Activated T-cell treated with anti-CD3 and anti-CD28 coated beads, Interleukin-2, amount 50 U/mL, for 72 hours (primary cell): Measurements from ENCODE around the gene PTPN13. TPM values are rescaled to one million over a fixed set of nuclear protein-coding genes. Genes with fewer than 3 reads are reported as not detected.

Source experiments
- ATAC-seq, 2 donors: fragments of 150-1000 bp; cut with Tn5 transposase; replicated peaks in 1 of 2; 2 replicates each; pipeline ENCODE4 v1.10.0; 2021; ENCODE audit warnings: moderate library complexity in 2 of 2, mild to moderate bottlenecking in 1 of 2
- DNase-seq, 2 donors: peaks; one replicate each; pipeline ENCODE4 v3.0.0; 2021 to 2022; ENCODE audit warnings: mixed read lengths in 1 of 2
- H3K27ac Mint-ChIP-seq: one replicate; pipeline ENCODE4 v1.8.0; 2022; ENCODE audit warnings: mild to moderate bottlenecking, moderate library complexity, mixed read lengths
- H3K27me3 Mint-ChIP-seq: one replicate; pipeline ENCODE4 v1.8.0; 2022; ENCODE audit warnings: low read depth, mixed read lengths
- H3K36me3 Mint-ChIP-seq, 2 donors: one replicate each; pipeline ENCODE4 v1.8.0; 2022; ENCODE audit warnings: mixed read lengths in 2 of 2, mild to moderate bottlenecking in 1 of 2; ENCODE audit not compliant: insufficient read depth in 2 of 2
- H3K4me1 Mint-ChIP-seq: one replicate; pipeline ENCODE4 v1.8.0; 2022; ENCODE audit warnings: low read depth, mixed read lengths
- H3K4me3 Mint-ChIP-seq, 2 donors: one replicate each; pipeline ENCODE4 v1.8.0; 2022; ENCODE audit warnings: mild to moderate bottlenecking in 2 of 2, mixed read lengths in 2 of 2, moderate library complexity in 2 of 2
- H3K9me3 Mint-ChIP-seq, 2 donors: one replicate each; pipeline ENCODE4 v1.8.0; 2022; ENCODE audit warnings: mixed read lengths in 2 of 2
- total RNA-seq, 2 donors: library from RNA; stranded (reverse); gene quantifications; one replicate each; pipeline ENCODE4 v1.2.3, GENCODE V29; 2022

PTPN13 gene
- total RNA-seq, 2 donors from 2014 or later: 2.4 to 7.8 TPM

DNA sequence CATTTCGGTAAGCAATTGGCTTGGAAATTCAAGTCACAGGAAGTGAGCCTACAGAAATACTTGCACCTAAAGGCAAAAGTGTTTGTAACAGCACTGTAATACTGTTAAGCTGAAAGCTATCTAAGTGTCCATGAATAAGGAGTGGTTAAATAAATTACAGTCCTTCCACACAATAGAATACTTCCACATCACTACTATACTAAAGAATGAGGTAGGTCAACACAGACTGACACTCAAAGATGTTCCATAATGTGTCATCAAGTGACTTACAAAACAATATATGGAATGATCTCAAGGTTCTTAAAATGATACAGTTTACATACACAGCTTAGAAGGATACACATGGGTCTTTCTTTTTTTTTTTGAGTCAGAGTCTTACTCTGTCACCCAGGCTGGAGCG lies 228.0 kb downstream of the PTPN13 start:
- Mint-ChIP-seq H3K36me3 (no peaks in the 10 kb centered on the region), H3K27ac (no peak overlapping the region), H3K4me1 (no peaks in the 10 kb centered on the region), H3K9me3 (no peaks in the 10 kb centered on the region), H3K27me3 (no peaks in the 10 kb centered on the region), H3K4me3 (no peak overlapping the region)
- ATAC-seq (no peak), DNase-seq (no peak)

DNA sequence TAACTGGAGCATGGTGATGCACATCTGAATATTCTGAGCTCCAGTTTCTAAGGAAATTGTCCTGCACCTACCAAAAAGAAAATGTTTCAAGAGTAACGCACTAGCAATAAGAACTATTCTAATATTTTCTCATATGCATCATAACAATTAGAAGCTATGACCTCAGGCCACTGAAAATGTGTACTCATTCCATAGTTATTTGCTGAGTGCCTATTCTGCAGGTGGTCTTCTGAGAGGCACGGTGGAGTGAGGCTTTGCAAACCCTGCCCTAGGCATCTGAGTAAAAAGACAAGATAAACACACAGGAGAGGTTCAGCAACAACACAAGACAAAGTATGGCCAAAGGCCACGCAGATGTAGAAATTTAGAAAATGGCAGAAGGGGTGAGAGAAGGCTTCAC lies 231.4 kb downstream of the PTPN13 start:
- no peaks in the 10 kb centered on the region for H3K36me3 Mint-ChIP-seq
- peaks cover 6% of the 10 kb centered on the region for H3K27me3 Mint-ChIP-seq
- H3K9me3 Mint-ChIP-seq: no peaks in the 10 kb centered on the region
- DNase-seq (no peak), ATAC-seq (no peak)
- no peak overlapping the region for H3K27ac Mint-ChIP-seq
- no peaks in the 10 kb centered on the region for H3K4me1 Mint-ChIP-seq
- H3K4me3 Mint-ChIP-seq: no peak overlapping the region

DNA sequence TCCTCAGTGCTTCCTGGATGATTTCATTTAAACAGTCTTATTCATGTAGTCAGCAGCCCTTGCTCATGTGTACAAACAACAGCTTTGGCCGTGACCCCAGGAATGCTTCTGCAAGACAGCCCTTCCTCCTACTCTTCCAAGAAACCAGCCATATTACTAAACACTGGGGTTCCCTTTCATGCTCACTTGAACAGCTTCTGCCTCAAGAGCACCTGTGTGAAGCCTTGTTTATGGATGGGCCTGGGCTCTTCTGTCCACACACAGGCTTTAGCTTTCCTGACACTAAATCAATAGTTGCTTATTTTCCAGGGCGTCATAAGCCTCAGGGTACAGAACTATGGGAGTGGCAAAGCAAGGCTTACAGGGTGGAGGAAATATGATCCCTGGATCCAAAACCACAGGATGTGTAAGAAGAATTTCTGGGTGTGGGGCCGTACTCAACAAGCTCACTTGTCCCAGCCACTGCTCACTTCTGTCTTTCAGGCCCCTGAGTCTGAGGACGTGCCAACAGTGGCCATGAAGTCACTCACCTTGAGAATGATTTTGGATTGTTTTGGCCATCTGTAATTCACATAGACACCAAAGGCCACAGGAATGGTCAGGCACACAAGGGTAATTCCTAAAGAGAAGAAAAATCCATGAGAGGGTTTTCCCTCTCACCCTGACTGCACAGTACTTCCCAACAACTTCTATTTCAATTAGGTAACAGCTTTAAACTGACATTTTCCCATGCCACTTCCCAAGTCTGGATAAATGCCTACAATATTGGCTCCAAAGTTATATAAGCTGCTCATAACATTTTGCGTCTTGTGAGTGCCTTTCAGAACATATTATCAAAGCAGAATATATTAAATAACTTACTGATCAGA lies 237.4 kb downstream of the PTPN13 start:
- no peaks in the 10 kb centered on the region for H3K4me1 Mint-ChIP-seq
- H3K27me3 Mint-ChIP-seq: peaks cover 12% of the 10 kb centered on the region
- ATAC-seq (no peak), DNase-seq (no peak)
- no peak overlapping the region for H3K27ac Mint-ChIP-seq
- no peak overlapping the region for H3K4me3 Mint-ChIP-seq
- H3K9me3 Mint-ChIP-seq: no peaks in the 10 kb centered on the region
- no peaks in the 10 kb centered on the region for H3K36me3 Mint-ChIP-seq

DNA sequence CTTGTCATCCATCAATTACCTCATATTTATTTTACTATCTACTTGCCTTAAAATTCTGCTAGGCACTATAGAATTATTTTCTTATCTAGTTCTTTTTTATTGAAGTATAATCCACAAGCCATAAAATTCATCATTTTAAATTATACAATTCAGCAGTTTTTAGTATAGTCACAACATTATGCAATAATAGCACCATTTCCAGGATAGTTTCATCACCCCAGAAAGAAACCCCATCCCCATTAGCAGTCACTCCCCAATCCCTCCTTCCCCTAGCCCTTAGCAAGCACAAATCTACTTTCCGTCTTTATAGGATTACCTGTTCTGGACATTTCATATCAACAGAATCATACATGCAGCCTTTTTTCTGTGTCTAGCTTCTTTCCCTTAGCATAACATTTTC lies 239.5 kb downstream of the PTPN13 start:
- peaks cover 11% of the 10 kb centered on the region for H3K27me3 Mint-ChIP-seq
- H3K36me3 Mint-ChIP-seq: no peaks in the 10 kb centered on the region
- no peak for ATAC-seq
- DNase-seq: no peak
- H3K9me3 Mint-ChIP-seq: no peaks in the 10 kb centered on the region
- no peak overlapping the region for H3K27ac Mint-ChIP-seq
- H3K4me3 Mint-ChIP-seq: no peak overlapping the region
- H3K4me1 Mint-ChIP-seq: no peaks in the 10 kb centered on the region

DNA sequence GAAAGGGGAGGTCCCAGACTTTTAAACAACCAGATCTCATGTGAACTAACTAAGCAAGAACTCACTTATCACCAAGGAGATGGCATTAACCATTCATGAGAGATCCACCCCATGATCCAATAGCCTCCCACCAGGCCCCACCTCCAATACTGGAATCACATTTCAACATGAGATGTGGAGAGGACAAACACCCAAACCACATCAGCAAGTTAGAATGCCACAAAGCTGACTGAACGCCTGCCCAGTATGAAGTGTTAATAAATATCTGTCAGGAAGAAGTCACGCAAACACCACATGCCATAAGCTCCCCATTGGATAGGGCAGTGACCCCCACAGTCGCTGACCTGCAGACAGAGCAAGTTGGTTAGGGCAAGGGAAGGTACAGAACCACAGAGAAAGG lies 240.8 kb downstream of the PTPN13 start:
- no peaks in the 10 kb centered on the region for H3K9me3 Mint-ChIP-seq
- no peaks in the 10 kb centered on the region for H3K36me3 Mint-ChIP-seq
- no peak overlapping the region for H3K27ac Mint-ChIP-seq
- ATAC-seq: no peak
- peaks cover 7% of the 10 kb centered on the region for H3K27me3 Mint-ChIP-seq
- no peak overlapping the region for H3K4me3 Mint-ChIP-seq
- DNase-seq: no peak
- H3K4me1 Mint-ChIP-seq: no peaks in the 10 kb centered on the region

DNA sequence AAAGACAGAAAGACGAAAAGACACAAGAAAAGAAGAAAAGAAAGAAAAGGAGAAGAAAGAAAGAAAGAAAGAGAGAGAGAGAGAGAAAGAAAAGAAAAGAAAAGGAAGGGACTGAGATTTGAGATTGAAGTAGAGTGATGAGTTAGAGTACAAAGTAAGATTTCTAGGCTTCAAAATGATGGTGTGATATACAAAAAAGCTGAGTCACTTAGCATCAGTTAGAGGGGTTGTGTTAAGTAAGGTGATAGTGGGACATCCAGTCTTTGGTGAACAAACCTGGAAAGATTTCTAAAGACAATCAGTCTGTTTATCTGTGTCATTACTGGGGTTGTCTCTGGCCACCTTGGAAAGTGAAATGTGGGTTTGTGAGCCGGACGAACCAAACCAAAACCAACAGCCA lies 241.6 kb downstream of the PTPN13 start:
- no peaks in the 10 kb centered on the region for H3K9me3 Mint-ChIP-seq

DNA sequence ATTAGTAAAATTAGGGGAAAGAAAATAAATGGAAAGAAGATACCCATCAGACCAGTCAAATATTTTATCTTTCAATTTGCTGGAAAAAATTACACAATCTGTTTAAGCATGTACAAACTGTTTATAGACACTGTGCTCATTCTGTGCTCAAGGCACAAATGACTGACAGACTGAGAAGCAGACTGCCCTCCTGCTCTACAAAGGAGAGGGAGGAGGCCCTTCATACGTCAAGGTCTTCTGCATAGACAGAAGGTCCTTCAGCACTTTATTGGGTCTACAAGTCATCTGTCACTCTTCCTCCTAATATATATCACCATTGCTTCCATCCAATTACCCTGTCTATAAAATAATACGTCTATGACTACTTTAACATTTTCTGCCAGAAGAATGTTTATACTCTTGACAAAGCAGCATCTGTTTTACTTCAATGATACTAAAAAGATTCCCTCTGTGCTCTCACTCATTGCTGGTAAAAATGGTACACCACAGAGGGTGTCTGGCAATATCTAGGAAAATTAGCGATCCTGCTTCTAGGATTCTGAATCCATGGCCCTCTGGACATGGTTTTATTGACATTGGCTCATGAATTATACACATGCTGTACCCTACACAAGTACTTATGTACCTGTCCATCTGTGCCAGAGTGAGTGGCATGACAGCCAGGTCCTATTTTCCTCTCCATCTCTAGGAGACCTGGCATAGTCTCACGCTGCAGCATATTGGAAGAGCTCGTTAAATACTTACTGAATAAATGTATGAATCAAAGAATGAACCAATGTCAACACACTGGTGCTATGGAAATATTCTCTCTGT lies 243.8 kb downstream of the PTPN13 start:
- Mint-ChIP-seq H3K4me3 (no peak overlapping the region), H3K27ac (no peak overlapping the region), H3K9me3 (no peaks in the 10 kb centered on the region), H3K4me1 (no peaks in the 10 kb centered on the region), H3K27me3 (peaks cover 7% of the 10 kb centered on the region), H3K36me3 (no peaks in the 10 kb centered on the region)
- DNase-seq (no peak), ATAC-seq (no peak)

More for the DNA sequence above, 241.6 kb downstream of the PTPN13 start:
- DNase-seq (no peak), ATAC-seq (no peak)
- peaks cover 7% of the 10 kb centered on the region for H3K27me3 Mint-ChIP-seq
- no peaks in the 10 kb centered on the region for H3K36me3 Mint-ChIP-seq
- H3K4me1 Mint-ChIP-seq: no peaks in the 10 kb centered on the region
- H3K4me3 Mint-ChIP-seq: no peak overlapping the region
- H3K27ac Mint-ChIP-seq: no peak overlapping the region

DNA sequence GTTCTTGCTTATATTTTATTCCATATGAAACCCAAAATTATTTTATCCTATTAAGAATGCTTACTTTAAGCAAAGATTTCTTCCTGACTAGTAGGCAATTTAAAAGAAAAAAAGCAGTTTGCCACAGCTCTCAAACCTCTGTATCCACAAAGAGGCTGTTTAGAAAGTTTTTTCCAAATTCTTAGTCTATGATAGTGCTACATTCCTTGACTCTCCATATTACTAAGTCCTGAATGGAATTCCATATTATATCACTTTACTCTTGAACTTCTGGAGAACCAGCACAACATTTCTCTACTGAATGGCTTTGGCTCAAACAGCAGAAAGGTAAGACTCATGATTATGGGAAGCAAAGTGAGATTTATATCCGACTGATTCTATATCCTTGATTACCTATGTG lies 246.7 kb downstream of the PTPN13 start:
- no peak overlapping the region for H3K27ac Mint-ChIP-seq
- no peak overlapping the region for H3K4me3 Mint-ChIP-seq
- no peaks in the 10 kb centered on the region for H3K9me3 Mint-ChIP-seq
- no peaks in the 10 kb centered on the region for H3K4me1 Mint-ChIP-seq
- ATAC-seq: no peak
- DNase-seq: no peak
- no peaks in the 10 kb centered on the region for H3K36me3 Mint-ChIP-seq
- H3K27me3 Mint-ChIP-seq: peaks cover 9% of the 10 kb centered on the region

DNA sequence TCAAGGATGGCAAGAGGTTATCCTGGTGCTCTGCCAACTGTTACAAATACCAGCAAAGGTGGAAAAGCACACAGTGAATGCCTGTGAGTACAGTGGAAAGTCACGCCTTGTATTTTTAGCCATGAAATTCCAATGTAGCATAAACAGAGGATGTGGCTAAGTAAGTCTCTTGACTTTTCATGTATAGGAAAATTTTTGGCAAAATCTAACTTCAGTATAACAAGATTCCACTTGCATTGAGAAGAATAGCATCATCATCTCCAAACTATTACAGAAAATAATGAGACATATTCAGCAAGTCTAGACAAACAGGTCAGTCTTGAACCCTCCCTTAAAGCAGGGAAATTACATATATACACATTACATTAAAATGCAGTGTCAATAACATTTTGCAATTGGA lies 247.2 kb downstream of the PTPN13 start:
- Mint-ChIP-seq H3K36me3 (no peaks in the 10 kb centered on the region), H3K4me1 (no peaks in the 10 kb centered on the region), H3K9me3 (no peaks in the 10 kb centered on the region), H3K27ac (no peak overlapping the region), H3K4me3 (no peak overlapping the region), H3K27me3 (peaks cover 9% of the 10 kb centered on the region)
- no peak for ATAC-seq
- no peak for DNase-seq

DNA sequence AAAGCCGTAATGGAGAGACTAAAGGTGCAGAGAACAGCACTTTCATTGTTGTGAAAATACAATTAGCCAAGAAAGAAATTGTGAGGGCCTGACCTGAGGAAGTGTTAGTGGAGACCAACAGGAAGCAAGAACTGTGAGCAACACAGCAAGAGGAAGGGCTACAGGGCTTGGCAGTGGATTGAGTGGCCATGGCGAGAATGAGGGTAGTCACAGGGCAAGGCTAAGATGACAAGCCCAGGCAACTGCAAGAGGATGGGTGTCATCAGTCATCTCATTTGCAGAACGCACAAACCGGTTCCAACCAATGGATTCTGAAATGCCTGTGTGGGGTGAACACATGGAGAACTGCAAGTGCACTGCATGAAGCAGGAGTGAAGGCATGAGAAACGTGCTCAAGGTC lies 251.5 kb downstream of the PTPN13 start:
- Mint-ChIP-seq H3K4me3 (no peak overlapping the region), H3K27ac (no peak overlapping the region), H3K27me3 (peaks cover 9% of the 10 kb centered on the region), H3K36me3 (no peaks in the 10 kb centered on the region), H3K9me3 (no peaks in the 10 kb centered on the region), H3K4me1 (no peaks in the 10 kb centered on the region)
- ATAC-seq (no peak), DNase-seq (no peak)

DNA sequence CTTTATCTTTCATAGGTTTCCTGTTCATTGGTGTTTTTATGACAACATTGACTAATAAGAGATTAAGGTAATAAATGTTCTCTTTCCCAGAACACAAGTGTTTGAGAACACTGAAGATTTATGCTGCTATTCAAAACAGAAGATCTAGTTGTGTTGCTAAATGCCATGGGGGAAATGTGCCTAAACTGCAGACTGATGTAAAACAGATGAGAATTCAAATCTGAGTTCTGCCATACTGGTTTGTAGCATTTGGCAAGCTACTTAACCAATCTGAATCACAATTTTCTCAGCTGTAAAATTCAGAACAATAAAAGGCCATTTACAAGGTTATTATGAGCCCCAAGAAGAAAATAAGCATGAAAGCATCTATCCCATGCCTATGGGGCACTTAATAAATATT lies 252.8 kb downstream of the PTPN13 start:
- H3K27me3 Mint-ChIP-seq: peaks cover 9% of the 10 kb centered on the region

DNA sequence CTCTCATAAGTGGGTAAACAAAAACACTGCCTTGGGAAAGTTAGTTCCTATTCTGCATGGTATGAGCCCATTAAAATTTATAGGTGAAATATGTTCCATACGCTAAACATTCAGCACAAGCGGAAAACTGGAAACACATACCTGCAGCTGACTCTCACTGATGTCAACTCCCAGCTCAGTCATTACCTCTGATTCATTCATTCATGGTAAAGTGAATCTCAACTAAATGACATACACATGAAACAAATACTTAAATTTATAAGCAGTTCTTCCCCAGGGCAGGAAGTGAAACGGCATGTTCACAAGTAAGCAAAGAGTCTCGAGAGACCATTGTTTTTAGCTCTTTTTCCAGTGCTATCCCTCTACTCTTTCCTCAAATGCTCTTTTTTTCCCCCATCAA lies 253.5 kb downstream of the PTPN13 start:
- Mint-ChIP-seq H3K9me3 (no peaks in the 10 kb centered on the region), H3K27me3 (peaks cover 9% of the 10 kb centered on the region), H3K4me1 (no peaks in the 10 kb centered on the region), H3K4me3 (no peak overlapping the region), H3K36me3 (no peaks in the 10 kb centered on the region), H3K27ac (no peak overlapping the region)
- ATAC-seq: no peak
- no peak for DNase-seq

More for the DNA sequence above, 252.8 kb downstream of the PTPN13 start:
- DNase-seq: no peak
- Mint-ChIP-seq H3K4me3 (no peak overlapping the region), H3K36me3 (no peaks in the 10 kb centered on the region), H3K9me3 (no peaks in the 10 kb centered on the region), H3K4me1 (no peaks in the 10 kb centered on the region), H3K27ac (no peak overlapping the region)
- ATAC-seq: no peak

DNA sequence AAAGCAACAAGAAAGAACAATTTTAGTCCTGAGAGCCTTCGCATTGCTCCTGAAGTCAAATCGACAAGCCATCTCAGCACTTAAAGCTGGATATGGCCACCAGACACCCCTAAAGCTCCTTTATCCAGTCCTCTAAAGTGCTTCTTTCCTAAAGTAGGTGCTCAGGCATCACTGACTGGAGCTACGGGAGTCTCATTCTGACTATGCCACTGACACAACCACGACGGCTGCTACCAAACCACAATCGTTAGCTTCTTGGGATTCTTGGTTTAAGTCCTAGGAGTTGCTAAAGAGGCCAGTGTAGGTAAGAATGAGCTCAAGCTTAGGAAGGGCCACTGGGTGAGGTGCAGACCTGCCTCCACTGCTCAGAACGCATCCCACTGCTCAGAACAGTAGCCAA lies 254.0 kb downstream of the PTPN13 start:
- Mint-ChIP-seq H3K4me3 (no peak overlapping the region), H3K36me3 (no peaks in the 10 kb centered on the region), H3K9me3 (no peaks in the 10 kb centered on the region), H3K27ac (no peak overlapping the region), H3K4me1 (no peaks in the 10 kb centered on the region), H3K27me3 (peaks cover 9% of the 10 kb centered on the region)
- DNase-seq (no peak), ATAC-seq (no peak)
